GM18873 (cell line): ENCODE data around the gene CRMP1.
"Not testable (repeated sequence)": the region's sequence is repeated elsewhere in the genome, so short reads cannot be mapped to it uniquely, and the experiment has no call there.

ENCODE experiments used
- ATAC-seq: cut with Tn5 transposase; IDR thresholded peaks from one replicate; pipeline ENCODE4 v1.9.1; 2021; ENCODE audit warnings: mild to moderate bottlenecking, moderate library complexity, moderate number of reproducible peaks; ENCODE audit not compliant: unreplicated experiment, low FRiP score

Gene CRMP1

DNA sequence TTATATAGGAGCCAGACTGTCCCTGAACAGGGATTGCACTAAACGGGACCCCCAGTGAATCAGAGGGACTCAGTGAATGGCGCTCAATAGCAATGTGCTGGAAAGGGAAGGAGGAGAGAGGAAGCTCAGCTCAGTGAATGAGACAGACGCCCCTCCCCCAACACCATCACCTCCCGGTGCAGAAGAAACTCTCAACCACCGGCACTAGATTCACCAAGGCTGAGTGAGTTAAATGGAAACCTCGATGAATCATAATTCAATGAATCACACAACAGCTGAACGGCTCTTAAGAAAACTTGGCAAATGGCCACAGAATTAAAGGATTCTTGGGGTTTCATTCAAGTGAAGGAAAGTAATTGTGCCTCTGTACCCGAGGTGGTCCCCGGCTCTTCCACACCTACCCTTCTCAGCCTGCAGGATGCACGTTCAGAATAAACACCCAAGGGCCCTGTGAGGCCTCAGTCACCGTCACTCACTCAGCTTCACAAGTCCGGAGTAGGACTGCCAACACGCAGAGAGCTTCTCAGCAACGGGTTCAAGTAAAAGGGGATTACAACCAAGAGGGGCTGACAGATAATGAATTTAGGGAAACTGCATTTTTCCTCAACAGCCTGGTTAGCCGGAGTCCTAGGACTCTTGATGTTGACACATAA lies 29.3 kb downstream of the CRMP1 start:
- no peak for ATAC-seq

DNA sequence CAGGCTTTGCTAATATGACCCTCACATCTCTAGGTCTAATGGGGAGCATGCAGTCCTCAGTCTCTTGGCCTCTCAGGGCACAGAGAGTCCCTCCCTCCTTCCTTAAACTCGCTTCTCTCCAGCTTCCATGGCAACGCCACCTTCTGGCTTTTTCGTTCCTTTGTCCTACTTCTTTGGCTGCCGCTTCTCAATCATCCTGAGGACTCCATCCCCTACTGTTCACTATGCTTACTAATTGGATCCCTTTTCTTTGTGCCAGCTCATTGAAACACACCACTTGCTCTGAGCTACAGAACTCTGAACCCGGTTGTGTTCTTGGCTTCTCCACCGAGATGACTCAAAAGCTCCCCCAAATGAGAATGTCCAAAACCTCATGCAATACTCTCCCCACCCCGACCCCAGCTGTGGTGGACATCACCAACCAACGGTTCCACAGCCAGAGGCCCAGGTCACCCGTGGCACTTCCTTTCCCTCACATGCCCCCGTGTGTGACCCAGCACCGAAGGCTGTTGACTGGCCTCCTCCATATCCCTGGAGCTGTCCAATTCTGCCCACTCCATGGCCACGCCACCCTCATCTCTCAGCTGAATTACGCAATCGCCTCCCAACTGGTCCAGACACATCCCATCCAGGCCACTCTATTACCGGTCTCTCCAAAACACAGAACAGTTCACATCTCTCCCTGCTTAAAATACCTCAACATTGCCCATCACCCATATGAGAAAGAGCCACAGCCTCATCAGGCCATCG lies 34.7 kb downstream of the CRMP1 start:
- no peak for ATAC-seq

- no peak for ATAC-seq
Observed at GRCh38 chr4:5857199-5857598, 35.7 kb downstream of the CRMP1 start.

- ATAC-seq: not testable (repeated sequence)
Observed at GRCh38 chr4:5856362-5856761, 36.5 kb downstream of the CRMP1 start.

DNA sequence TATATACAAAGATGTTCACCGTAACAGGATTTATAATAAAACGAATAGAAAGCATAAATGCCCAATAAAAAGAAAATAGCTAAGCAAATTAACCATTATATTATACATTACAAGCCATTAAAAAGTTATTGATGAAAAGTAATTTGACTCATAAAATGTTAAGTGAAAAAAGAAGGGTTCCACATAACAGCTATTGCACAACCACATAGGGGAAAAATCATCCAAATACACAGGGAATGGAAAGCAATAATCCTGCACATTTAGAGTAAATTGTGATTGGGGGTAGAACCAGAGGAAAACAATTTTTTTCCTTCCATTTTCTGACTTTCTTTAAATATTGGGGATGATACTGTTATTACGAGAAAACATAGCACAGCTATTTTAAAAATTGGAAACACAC lies 38.0 kb downstream of the CRMP1 start:
- no peak for ATAC-seq

DNA sequence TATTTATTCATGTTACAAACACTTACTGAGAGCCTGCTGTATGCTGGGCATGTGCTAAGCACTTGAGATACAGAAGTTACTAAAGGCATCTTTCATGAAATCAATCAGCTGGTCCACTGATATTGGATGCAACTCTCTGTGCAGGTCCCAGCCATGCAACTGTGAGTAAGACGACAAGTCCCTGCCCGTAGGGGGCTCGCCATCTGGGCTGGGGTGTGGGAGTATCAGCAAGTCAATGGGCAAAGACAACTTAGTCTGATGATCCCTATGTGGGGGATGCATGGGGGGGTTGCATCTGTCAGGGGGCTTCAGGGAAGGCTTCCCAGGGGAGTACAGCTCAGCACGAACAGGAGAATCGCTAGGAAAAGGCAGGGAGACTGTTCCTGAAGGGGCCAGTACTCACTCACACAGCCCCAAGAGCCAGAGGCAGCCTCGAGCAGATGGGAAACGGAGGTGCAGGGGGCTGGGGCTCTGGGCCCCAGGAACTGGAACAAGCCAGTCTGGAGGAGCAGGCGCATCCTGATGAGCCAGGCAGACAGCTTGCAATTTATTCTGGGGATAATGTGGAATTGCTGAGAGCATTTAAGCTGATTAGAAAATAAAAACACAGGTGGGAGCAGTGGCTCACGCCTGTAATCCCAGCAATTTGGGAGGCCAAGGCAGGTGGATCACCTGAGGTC lies 40.2 kb downstream of the CRMP1 start:
- ATAC-seq: no peak

GRCh38 chr4:5851637-5852301 lies 41.1 kb downstream of the CRMP1 start:
- no peak for ATAC-seq

- ATAC-seq: no peak
Observed at GRCh38 chr4:5845035-5845905, 47.6 kb downstream of the CRMP1 start.

GRCh38 chr4:5843573-5844530 lies 49.0 kb downstream of the CRMP1 start:
- no peak for ATAC-seq

DNA sequence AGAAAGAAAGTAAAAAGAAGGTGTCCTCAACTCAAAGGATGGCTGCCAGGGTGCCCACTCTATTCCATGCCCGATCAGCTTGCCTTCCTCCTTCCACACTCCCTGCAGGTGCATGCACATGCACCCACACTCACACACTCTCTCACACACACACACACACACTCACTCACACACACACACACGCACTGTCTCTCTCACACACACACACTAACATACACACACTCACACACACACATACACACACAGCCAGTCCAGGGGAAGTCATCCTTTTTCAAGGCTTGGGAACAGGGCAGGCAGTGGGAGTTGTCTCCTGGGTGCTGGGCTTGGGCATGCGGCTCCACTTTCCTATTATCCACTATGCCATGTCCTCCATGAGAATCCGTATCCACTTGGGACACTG lies 50.4 kb downstream of the CRMP1 start:
- ATAC-seq: no peak

- ATAC-seq: no peak
Observed at GRCh38 chr4:5839751-5840674, 52.9 kb downstream of the CRMP1 start.

DNA sequence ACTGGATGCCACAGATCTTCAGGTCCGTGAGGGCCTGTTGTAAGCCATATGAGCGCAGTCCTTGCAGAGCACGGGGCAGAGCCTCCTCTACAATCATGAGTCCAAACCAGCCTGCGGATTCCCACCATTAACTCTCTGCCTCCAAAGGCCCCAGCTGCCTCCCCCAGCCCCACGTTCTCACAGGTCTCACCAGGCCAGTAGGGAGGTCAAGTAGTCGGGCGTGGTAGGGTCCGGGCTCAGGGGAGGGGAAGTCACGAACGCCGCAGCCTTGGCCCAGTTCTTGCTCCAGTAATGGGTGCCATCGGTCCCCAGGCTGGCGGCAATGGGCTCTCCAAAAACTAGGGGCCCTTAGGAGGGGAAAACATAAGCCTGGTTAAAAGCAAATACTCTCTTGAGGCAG lies 53.6 kb downstream of the CRMP1 start:
- ATAC-seq: no peak

GRCh38 chr4:5837483-5837882 lies 55.4 kb downstream of the CRMP1 start:
- not testable (repeated sequence) for ATAC-seq

GRCh38 chr4:5836943-5837342 lies 55.9 kb downstream of the CRMP1 start:
- ATAC-seq: no peak

- no peak for ATAC-seq
Observed at GRCh38 chr4:5828005-5828391, 64.9 kb downstream of the CRMP1 start.

DNA sequence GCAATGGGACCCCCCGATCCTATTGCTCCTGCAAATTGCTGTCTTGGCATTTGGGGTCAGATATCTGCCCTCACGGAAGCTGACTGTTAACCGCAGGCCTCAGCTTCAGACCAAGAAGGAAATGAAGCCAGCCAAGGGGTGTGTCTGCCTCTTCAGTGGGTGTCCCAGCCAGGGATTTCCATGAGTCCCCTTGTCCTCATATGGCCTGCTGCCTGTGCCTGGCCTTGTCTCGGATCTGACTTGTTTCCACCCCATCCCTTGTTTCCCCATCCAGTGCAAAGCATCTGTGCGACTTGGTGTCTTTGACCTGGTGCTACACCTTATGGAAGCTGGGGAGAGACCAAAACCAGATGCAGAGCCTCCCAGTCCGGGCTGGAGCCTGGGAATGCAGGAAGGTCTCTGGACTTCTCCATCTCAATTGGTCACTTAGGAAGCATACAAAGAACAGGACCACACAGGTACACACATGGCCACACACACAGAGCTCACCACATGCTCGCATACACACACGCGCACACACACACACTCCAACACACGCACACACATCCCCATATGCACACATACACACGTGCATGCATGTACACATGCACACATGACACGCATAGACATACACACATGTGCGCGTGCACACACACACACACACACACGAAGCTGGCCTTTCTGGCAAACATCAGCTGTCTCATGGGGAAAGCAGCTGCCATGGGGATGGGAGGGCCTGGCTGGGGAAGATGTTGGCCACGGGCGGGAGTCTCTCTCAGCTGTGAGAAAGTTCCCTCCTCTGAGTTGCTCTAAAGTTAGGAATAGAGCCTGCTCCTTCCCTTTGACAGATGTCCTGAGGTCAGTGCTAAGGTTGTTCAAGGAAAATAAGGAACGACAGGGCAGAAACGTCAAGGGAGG lies 65.5 kb downstream of the CRMP1 start:
- no peak for ATAC-seq
